Transverse colon (tissue), 3 donors: Measurements from ENCODE around the gene NISCH.

Source experiments
- CTCF ChIP-seq, 5 experiments: fragments of 200-600 bp in 3 of 5; fragments of 450-650 bp in 2 of 5; sonication (generic) in 3 of 5; IDR thresholded peaks; 1 replicate in 2 of 5; 2 replicates in 3 of 5; pipeline ENCODE4 v1.5.1; 2016 to 2017; ENCODE audit warnings: antibody characterized with exemption in 5 of 5, inconsistent platforms in 3 of 5, mild to moderate bottlenecking in 2 of 5, moderate library complexity in 1 of 5
- EP300 ChIP-seq: sonication (generic); formaldehyde crosslinking; IDR thresholded peaks from one replicate; pipeline ENCODE4 v1.6.1; 2017; ENCODE audit warnings: antibody characterized with exemption, low read depth
- POLR2A ChIP-seq: fragments of 450-650 bp; IDR thresholded peaks from one replicate; pipeline ENCODE4 v1.6.1; 2016; ENCODE audit warnings: antibody characterized with exemption, mild to moderate bottlenecking, moderate library complexity

GRCh38 chr3:52433328-52433995 is 21.9 kb upstream of the NISCH start:
- TF ChIP-seq EP300 (no peak), POLR2A (no peak), CTCF (IDR thresholded peaks at IDR 0.05) (no peak)
